H1 (cell line): ENCODE results near the gene CD300A. TPM values are rescaled to one million over a fixed set of nuclear protein-coding genes. Genes with fewer than 3 reads are reported as not detected.
"Not testable (repeated sequence)": the region's sequence is repeated elsewhere in the genome, so short reads cannot be mapped to it uniquely, and the experiment has no call there.

Experiments used
- CTCF ChIA-PET: fragments of 300-600 bp; sonication (Branson Sonifier 250); formaldehyde crosslinking; loops from one replicate; lab custom pipeline; 2021; ENCODE audit not compliant: partially characterized antibody; lab: Charles Lee
- POLR2A ChIA-PET: fragments of 300-600 bp; sonication (Branson Sonifier 250); formaldehyde crosslinking; loops from one replicate; lab custom pipeline; 2021; ENCODE audit warnings: inconsistent platforms; ENCODE audit not compliant: partially characterized antibody; lab: Charles Lee
- DNase-seq, 2 experiments: peaks; one replicate each; pipeline versions ENCODE4 v3.0.0 to v3.0.0-alpha.2; 2010 to 2022; ENCODE audit warnings: low spot score in 2 of 2, low read depth in 1 of 2, mixed read lengths in 1 of 2
- FAIRE-seq: peaks from 2 replicates; lab custom pipeline; 2011; peaks lifted over from hg19 to GRCh38; lab: Jason Lieb, UNC
- H2AFZ ChIP-seq: 2 replicates; pipeline ENCODE4 v1.8.1; 2012; ENCODE audit warnings: low read length, inconsistent platforms
- H2AK5ac ChIP-seq: 2 replicates; pipeline ENCODE4 v1.6.1; 2013; ENCODE audit warnings: low read depth, low read length
- H2BK120ac ChIP-seq: replicated peaks from 2 replicates; pipeline ENCODE3; 2013; ENCODE audit warnings: low read depth, low read length, inconsistent platforms
- H2BK12ac ChIP-seq: 2 replicates; pipeline ENCODE4 v1.6.1; 2013; ENCODE audit warnings: low read depth, low read length
- H2BK15ac ChIP-seq: 2 replicates; pipeline ENCODE4 v1.6.1; 2013; ENCODE audit warnings: low read length
- H2BK20ac ChIP-seq: 2 replicates; pipeline ENCODE4 v1.6.1; 2013; ENCODE audit warnings: low read length
- H2BK5ac ChIP-seq: 2 replicates; pipeline ENCODE4 v1.6.1; 2013; ENCODE audit warnings: low read depth, low read length
- H3K14ac ChIP-seq: 2 replicates; pipeline ENCODE4 v1.6.1; 2013; ENCODE audit warnings: inconsistent platforms; ENCODE audit not compliant: insufficient read length
- H3K18ac ChIP-seq: 2 replicates; pipeline ENCODE4 v1.6.1; 2013; ENCODE audit warnings: low read length; ENCODE audit errors: extremely low read depth
- H3K23ac ChIP-seq: 2 replicates; pipeline ENCODE4 v1.6.1; 2013; ENCODE audit warnings: inconsistent platforms; ENCODE audit not compliant: insufficient read length
- H3K23me2 ChIP-seq: 2 replicates; pipeline ENCODE4 v1.6.1; 2013; ENCODE audit warnings: low read depth, low read length
- H3K27ac ChIP-seq: 2 replicates; pipeline ENCODE4 v1.6.1; 2011; ENCODE audit warnings: low read depth, low read length, inconsistent platforms
- H3K27me3 ChIP-seq, 4 experiments: replicated peaks in 1 of 4; 1 replicate in 1 of 4; 2 replicates in 3 of 4; pipeline versions ENCODE4 v1.6.1 to v1.8.1; 2011 to 2013; ENCODE audit warnings: low read length in 3 of 4, mild to moderate bottlenecking in 3 of 4, inconsistent platforms in 2 of 4, mixed read lengths in 2 of 4, moderate library complexity in 1 of 4; ENCODE audit not compliant: control insufficient read depth in 3 of 4, insufficient read depth in 3 of 4; ENCODE audit errors: extremely low read depth in 1 of 4
- H3K36me3 ChIP-seq, 4 experiments: 2 replicates each; pipeline versions ENCODE4 v1.6.1 to v1.8.1; 2011 to 2013; ENCODE audit warnings: mild to moderate bottlenecking in 4 of 4, low read length in 3 of 4, moderate library complexity in 2 of 4, control low read depth in 1 of 4, inconsistent platforms in 1 of 4; ENCODE audit not compliant: insufficient read depth in 4 of 4, control insufficient read depth in 2 of 4
- H3K4ac ChIP-seq: replicated peaks from 2 replicates; pipeline ENCODE3; 2013; ENCODE audit warnings: low read length, low read depth, mixed read lengths, inconsistent platforms; ENCODE audit not compliant: insufficient read length
- H3K4me1 ChIP-seq, 4 experiments: replicated peaks in 1 of 4; 1 replicate in 1 of 4; 2 replicates in 3 of 4; pipeline versions ENCODE4 v1.6.1 to v1.8.1; 2011 to 2013; ENCODE audit warnings: low read length in 3 of 4, inconsistent platforms in 2 of 4, mixed read lengths in 1 of 4; ENCODE audit not compliant: insufficient read depth in 4 of 4, control insufficient read depth in 3 of 4
- H3K4me2 ChIP-seq, 2 experiments: 2 replicates each; pipeline versions ENCODE4 v1.6.1 to v1.8.1; 2011 to 2013; ENCODE audit warnings: low read depth in 2 of 2, low read length in 2 of 2, control low read depth in 1 of 2, inconsistent platforms in 1 of 2, mild to moderate bottlenecking in 1 of 2; ENCODE audit not compliant: insufficient read depth in 1 of 2
- H3K4me3 ChIP-seq, 4 experiments: fragments of 200-600, 300-600 bp in 1 of 4; sonication (generic), shearing (Covaris generic), sonication (Bioruptor Twin) in 1 of 4; 2 replicates each; pipeline versions ENCODE4 v1.5.1 to v1.8.1; 2011 to 2016; ENCODE audit warnings: low read length in 4 of 4, low read depth in 3 of 4, control low read depth in 2 of 4, inconsistent platforms in 2 of 4, mild to moderate bottlenecking in 2 of 4, mixed read lengths in 1 of 4, moderate library complexity in 1 of 4; ENCODE audit not compliant: insufficient read depth in 2 of 4; ENCODE audit errors: extremely low read depth in 1 of 4
- H3K56ac ChIP-seq: replicated peaks from 2 replicates; pipeline ENCODE3; 2013; ENCODE audit warnings: low read depth, mild to moderate bottlenecking, mixed read lengths, low read length, inconsistent platforms; ENCODE audit not compliant: insufficient read length
- H3K79me1 ChIP-seq: 2 replicates; pipeline ENCODE4 v1.6.1; 2013; ENCODE audit warnings: low read depth, low read length, control low read depth
- H3K79me2 ChIP-seq, 2 experiments: 2 replicates each; pipeline versions ENCODE4 v1.6.1 to v1.8.1; 2012 to 2013; ENCODE audit warnings: low read length in 2 of 2, mild to moderate bottlenecking in 2 of 2, inconsistent platforms in 1 of 2; ENCODE audit not compliant: insufficient read depth in 2 of 2, control insufficient read depth in 1 of 2
- H3K9ac ChIP-seq, 4 experiments: replicated peaks in 1 of 4; 1 replicate in 1 of 4; 2 replicates in 3 of 4; pipeline versions ENCODE4 v1.6.1 to v1.8.1; 2011 to 2013; ENCODE audit warnings: low read depth in 3 of 4, low read length in 3 of 4, control low read depth in 2 of 4, mild to moderate bottlenecking in 2 of 4, moderate library complexity in 2 of 4, inconsistent platforms in 1 of 4; ENCODE audit errors: extremely low read depth in 1 of 4
- H3K9me3 ChIP-seq, 2 experiments: 2 replicates each; pipeline versions ENCODE4 v1.6.1 to v1.8.1; 2012 to 2013; ENCODE audit warnings: mild to moderate bottlenecking in 2 of 2, moderate library complexity in 2 of 2, control low read depth in 1 of 2, inconsistent platforms in 1 of 2, low read depth in 1 of 2, low read length in 1 of 2, mixed read lengths in 1 of 2; ENCODE audit not compliant: insufficient read depth in 2 of 2
- H4K20me1 ChIP-seq, 2 experiments: replicated peaks in 1 of 2; 2 replicates each; pipeline versions ENCODE3 to v1.8.1; 2011 to 2013; ENCODE audit warnings: inconsistent platforms in 2 of 2, low read length in 2 of 2, mild to moderate bottlenecking in 1 of 2; ENCODE audit not compliant: insufficient read depth in 2 of 2, control insufficient read depth in 1 of 2
- H4K5ac ChIP-seq: 2 replicates; pipeline ENCODE4 v1.6.1; 2013; ENCODE audit warnings: low read length, low read depth, mixed read lengths, inconsistent platforms; ENCODE audit not compliant: insufficient read length
- H4K8ac ChIP-seq: 2 replicates; pipeline ENCODE4 v1.8.0; 2013; ENCODE audit warnings: mild to moderate bottlenecking, moderate library complexity, low read length, inconsistent platforms; ENCODE audit not compliant: insufficient read depth; ENCODE audit errors: extremely low read depth
- H4K91ac ChIP-seq: replicated peaks from 2 replicates; pipeline ENCODE3; 2013; ENCODE audit warnings: low read length, mixed read lengths, inconsistent platforms; ENCODE audit not compliant: insufficient read length
- WGBS, 2 experiments: shearing (Covaris generic) in 1 of 2; methylation state at CpG; one replicate each; pipeline versions ENCODE4 v1.1.6 to v1.1.7; 2013 to 2015; ENCODE audit warnings: low lambda C conversion rate in 2 of 2, mixed read lengths in 2 of 2, inconsistent platforms in 1 of 2, low coverage in 1 of 2, missing lambda C conversion rate in 1 of 2; ENCODE audit not compliant: insufficient replicate concordance in 2 of 2, insufficient coverage in 1 of 2, insufficient read length in 1 of 2; ENCODE audit errors: extremely low coverage in 1 of 2, missing lambda C conversion rate in 1 of 2; 5-methylcytosine and 5-hydroxymethylcytosine counted together
- polyA plus RNA-seq, 7 experiments: library from polyadenylated mRNA; depleted of rRNA in 3 of 7; stranded (reverse) in 5 of 7; unstranded in 2 of 7; fragments of >200 nt in 5 of 7; fragments of 200-250 nt in 2 of 7; gene quantifications; 1 replicate in 5 of 7; 2 replicates in 1 of 7; 4 replicates in 1 of 7; pipeline versions ENCODE4 v1.2.1 to v1.2.3, GENCODE V29; 2011 to 2013; ENCODE audit warnings: missing spikeins in 2 of 7, mixed read lengths in 2 of 7
- total RNA-seq: library from RNA; stranded (reverse); fragmentation: NEBNext Ultra II Directional; extraction: Animal tissue kit (Norgen Biotek cat#: 25700); gene quantifications from 2 replicates; pipeline ENCODE4 v1.2.1, GENCODE V29; 2021

CD300A gene
- total and polyA plus RNA-seq, 2 of the 8 experiments (the other 6 are each of a cell fraction or from before 2014, with no cell fraction given), result 0.52 to 1.3 TPM

DNA sequence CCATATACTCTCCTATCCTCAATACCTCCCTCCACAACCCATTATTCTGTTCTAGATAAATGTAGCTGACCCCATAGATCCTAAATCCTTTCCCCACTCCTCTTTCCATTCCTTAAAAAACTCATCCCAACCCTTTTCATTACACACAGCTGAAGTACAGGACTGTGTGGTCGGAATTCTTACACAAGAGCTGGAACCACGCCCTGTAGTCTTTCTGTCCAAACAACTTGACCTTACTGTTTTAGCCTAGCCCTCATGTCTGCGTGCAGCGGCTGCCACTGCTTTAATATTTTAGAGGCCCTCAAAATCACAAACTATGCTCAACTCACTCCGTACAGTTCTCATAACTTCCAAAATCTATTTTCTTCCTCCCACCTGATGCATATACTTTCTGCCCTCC is 37.5 kb downstream of the CD300A start:
- H4K8ac ChIP-seq, H3K79me2 ChIP-seq, H2BK15ac ChIP-seq, H2BK12ac ChIP-seq, H4K5ac ChIP-seq, H3K4me3 ChIP-seq, H4K20me1 ChIP-seq, H3K4me2 ChIP-seq, POLR2A ChIA-PET, H3K4ac ChIP-seq, H2AK5ac ChIP-seq, H3K9ac ChIP-seq, FAIRE-seq, H2BK20ac ChIP-seq, H3K4me1 ChIP-seq, H3K27ac ChIP-seq, H3K79me1 ChIP-seq, H3K56ac ChIP-seq, H4K91ac ChIP-seq, H3K27me3 ChIP-seq, H3K9me3 ChIP-seq, H2AFZ ChIP-seq, H3K18ac ChIP-seq, H3K14ac ChIP-seq, H2BK120ac ChIP-seq, DNase-seq, H3K23ac ChIP-seq, H2BK5ac ChIP-seq, H3K23me2 ChIP-seq, H3K36me3 ChIP-seq: not testable (repeated sequence)
- CTCF ChIA-PET, result interaction anchor here (0.6 kb wide), 2 partner anchors 28 to 1076 kb away, joined by 3 read pairs; no protein-coding TSS in a partner anchor
- 95% methylated on average over 5 of the region's 5 CpGs; no CpG with 5 or more reads in 1 of the 2 experiments for WGBS, 2 experiments
